Activated CD8-positive, alpha-beta T cell treated with anti-CD3 and anti-CD28 coated beads, Interleukin-2, amount 10 ng/mL, durations not matched to agents 7 days and 5 days (primary cell): ENCODE measurements around the gene SEC22B. TPM values are rescaled to one million over a fixed set of nuclear protein-coding genes. Genes with fewer than 3 reads are reported as not detected.
A peak's percentile ranks its signal among the peaks of the same experiment; 100 is the strongest.
"Not testable (repeated sequence)": the region's sequence is repeated elsewhere in the genome, so short reads cannot be mapped to it uniquely, and the experiment has no call there.

Source experiments
- ATAC-seq: fragments of 150-1000 bp; cut with Tn5 transposase; one replicate; pipeline ENCODE4 v1.10.0; 2021; ENCODE audit warnings: moderate library complexity
- CTCF ChIA-PET: fragments of 350-600 bp; sonication (Branson Sonifier 250); formaldehyde crosslinking; loops from one replicate; lab custom pipeline; 2021; ENCODE audit warnings: antibody characterized with exemption; lab: Charles Lee
- POLR2A ChIA-PET: fragments of 350-600 bp; sonication (Branson Sonifier 250); formaldehyde crosslinking; loops from one replicate; lab custom pipeline; 2021; ENCODE audit warnings: antibody characterized with exemption; lab: Charles Lee
- DNase-seq: peaks from one replicate; pipeline ENCODE4 v3.0.0-alpha.2; 2020
- H3K27ac Mint-ChIP-seq: one replicate; pipeline ENCODE4 v1.8.0; 2021; ENCODE audit warnings: mild to moderate bottlenecking, mixed read lengths
- H3K27me3 Mint-ChIP-seq: one replicate; pipeline ENCODE4 v1.8.0; 2021; ENCODE audit warnings: low read depth, mixed read lengths
- H3K36me3 Mint-ChIP-seq: one replicate; pipeline ENCODE4 v1.8.0; 2021; ENCODE audit warnings: low read depth, mixed read lengths
- H3K4me1 Mint-ChIP-seq: one replicate; pipeline ENCODE4 v1.8.0; 2021; ENCODE audit warnings: low read depth, mixed read lengths
- H3K4me3 Mint-ChIP-seq: one replicate; pipeline ENCODE4 v1.8.0; 2021; ENCODE audit warnings: mild to moderate bottlenecking, mixed read lengths
- H3K9me3 Mint-ChIP-seq: one replicate; pipeline ENCODE4 v1.8.0; 2022; ENCODE audit warnings: mixed read lengths; ENCODE audit not compliant: insufficient read depth
- total RNA-seq, 2 experiments: library from RNA; stranded (reverse); gene quantifications; one replicate each; pipeline ENCODE4 v1.2.3, GENCODE V29; 2021

SEC22B gene
- total RNA-seq, 2 experiments from 2014 or later = 21.9 to 22.4 TPM

- DNase-seq = peak; percentile 35
- POLR2A ChIA-PET, H3K36me3 Mint-ChIP-seq, H3K9me3 Mint-ChIP-seq, H3K27me3 Mint-ChIP-seq, CTCF ChIA-PET: not testable (repeated sequence)
- Mint-ChIP-seq H3K4me1 (peaks cover 22% of the 10 kb centered on the region), H3K4me3 (peak overlapping the region; percentile 53), H3K27ac (peak overlapping the region; percentile 85)
- peak; percentile 75 for ATAC-seq
Measured at GRCh38 chr1:120105288-120105687, 71.0 kb downstream of the SEC22B start.

DNA sequence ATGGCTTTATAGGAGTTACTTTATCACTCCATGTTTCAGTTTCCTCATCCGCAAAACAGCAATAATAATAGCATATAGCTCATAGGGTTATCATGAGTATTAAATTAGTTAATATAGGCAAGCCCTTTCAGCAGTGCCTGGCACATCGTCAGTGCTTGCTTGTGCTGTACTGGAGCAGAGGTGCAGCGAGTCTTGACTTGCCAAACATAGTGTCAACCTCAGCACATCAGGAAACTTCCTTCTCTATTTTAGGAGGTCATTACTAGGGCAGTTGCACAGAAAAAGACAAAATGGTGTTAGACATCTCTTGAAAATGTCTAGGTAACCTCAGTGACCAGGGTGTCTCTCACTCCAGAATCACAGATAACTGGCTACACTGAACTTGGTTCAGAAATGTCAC is 72.6 kb downstream of the SEC22B start:
- H3K36me3 Mint-ChIP-seq, H3K9me3 Mint-ChIP-seq, POLR2A ChIA-PET, H3K27ac Mint-ChIP-seq, DNase-seq, ATAC-seq, H3K27me3 Mint-ChIP-seq, CTCF ChIA-PET, H3K4me3 Mint-ChIP-seq: not testable (repeated sequence)
- H3K4me1 Mint-ChIP-seq = peaks cover 28% of the 10 kb centered on the region

- H3K9me3 Mint-ChIP-seq, DNase-seq, ATAC-seq, CTCF ChIA-PET, H3K27me3 Mint-ChIP-seq, H3K4me3 Mint-ChIP-seq, H3K27ac Mint-ChIP-seq, POLR2A ChIA-PET, H3K36me3 Mint-ChIP-seq: not testable (repeated sequence)
- peaks cover 28% of the 10 kb centered on the region for H3K4me1 Mint-ChIP-seq
Measured at GRCh38 chr1:120101593-120101992, 74.7 kb downstream of the SEC22B start.

Other genes with a start within 250 kb of the SEC22B start
- gene NOTCH2, start 106.9 kb downstream of the SEC22B start, total RNA-seq = 10 to 100 TPM; 71.5 to 77.5 TPM
- 10 to 100 TPM; 29.0 to 29.6 TPM for gene NBPF8, start 238.5 kb upstream of the SEC22B start, total RNA-seq